HepG2 (cell line): ENCODE data around the gene ANKRD17. TPM values are rescaled to one million over a fixed set of nuclear protein-coding genes. Genes with fewer than 3 reads are reported as not detected.

Source experiments
- ERF ChIP-seq: IDR thresholded peaks from 2 replicates; pipeline ENCODE4 v1.6.1; 2018; ENCODE audit warnings: missing biosample characterization, missing genetic modification reagents
- FOXK2 ChIP-seq: fragments of 450-650 bp; IDR thresholded peaks from 2 replicates; pipeline ENCODE4 v1.6.1; 2016
- GFI1 ChIP-seq: sonication (generic); formaldehyde crosslinking; IDR thresholded peaks from 2 replicates; pipeline ENCODE4 v1.5.0; 2020; ENCODE audit warnings: missing genetic modification reagents, mild to moderate bottlenecking, borderline replicate concordance
- KDM1A ChIP-seq: IDR thresholded peaks from 2 replicates; pipeline ENCODE4 v1.6.1; 2016; ENCODE audit warnings: missing compliant biosample characterization
- MYC ChIP-seq: sonication (generic); formaldehyde crosslinking; IDR thresholded peaks from 2 replicates; pipeline ENCODE4 v1.9.0; 2021; ENCODE audit warnings: missing genetic modification reagents, borderline replicate concordance
- NFIC ChIP-seq: IDR thresholded peaks from 2 replicates; pipeline ENCODE4 v1.6.1; 2012; ENCODE audit warnings: mild to moderate bottlenecking, low read length, inconsistent platforms
- NR3C1 ChIP-seq: sonication (generic); formaldehyde crosslinking; IDR thresholded peaks from 2 replicates; pipeline ENCODE4 v1.4.0; 2020; ENCODE audit warnings: missing genetic modification reagents
- POLR2AphosphoS2 ChIP-seq: IDR thresholded peaks from 2 replicates; pipeline ENCODE4 v1.6.1; 2011; ENCODE audit warnings: low read depth, low read length, improper control_type of control experiment
- SP1 ChIP-seq, 2 experiments: fragments of 450-650 bp in 1 of 2; sonication (generic) in 1 of 2; formaldehyde crosslinking in 1 of 2; IDR thresholded peaks; 2 replicates each; pipeline versions ENCODE4 v1.4.0 to v1.6.1; 2016 to 2020; ENCODE audit warnings: missing genetic modification reagents in 1 of 2
- TAF1 ChIP-seq: sonication (generic); formaldehyde crosslinking; IDR thresholded peaks from 2 replicates; pipeline ENCODE4 v1.4.0; 2020; ENCODE audit warnings: missing genetic modification reagents
- ZBTB3 ChIP-seq: sonication (generic); formaldehyde crosslinking; IDR thresholded peaks from 2 replicates; pipeline ENCODE4 v1.4.0; 2020; ENCODE audit warnings: low read depth, mild to moderate bottlenecking, moderate library complexity, missing genetic modification reagents, borderline replicate concordance
- ZKSCAN5 ChIP-seq: sonication (generic); formaldehyde crosslinking; IDR thresholded peaks from 2 replicates; pipeline ENCODE4 v1.5.1; 2020; ENCODE audit warnings: mild to moderate bottlenecking, missing genetic modification reagents
- ZNF136 ChIP-seq: sonication (generic); formaldehyde crosslinking; IDR thresholded peaks from 2 replicates; pipeline ENCODE4 v1.8.1; 2022; ENCODE audit warnings: low read depth, mild to moderate bottlenecking, moderate library complexity, missing genetic modification reagents
- ZNF431 ChIP-seq: sonication (generic); formaldehyde crosslinking; IDR thresholded peaks from 2 replicates; pipeline ENCODE4 v1.9.0; 2022; ENCODE audit warnings: missing genetic modification reagents, low read depth, mild to moderate bottlenecking, borderline replicate concordance
- ZNF691 ChIP-seq: sonication (generic); formaldehyde crosslinking; IDR thresholded peaks from 2 replicates; pipeline ENCODE4 v1.4.0; 2020; ENCODE audit warnings: missing genetic modification reagents, low read depth, mild to moderate bottlenecking, borderline replicate concordance
- polyA plus RNA-seq, 8 experiments: library from polyadenylated mRNA; depleted of rRNA in 3 of 8; stranded (reverse) in 7 of 8; unstranded in 1 of 8; fragments of >200 nt; fragmentation: Illumina TruSeq in 4 of 8; extraction: Trizol in 4 of 8; gene quantifications; 2 replicates each; pipeline versions ENCODE4 v1.2.1 to v1.2.3, GENCODE V29; 2011 to 2016; ENCODE audit warnings: low read depth in 4 of 8, missing spikeins in 1 of 8, mixed read lengths in 1 of 8; ENCODE audit not compliant: insufficient read depth in 1 of 8
- total RNA-seq, 5 experiments: library from RNA; depleted of rRNA; stranded (reverse); fragments of >200 nt; fragmentation: Illumina TruSeq; extraction: Trizol; gene quantifications; 2 replicates each; pipeline ENCODE4 v1.2.3, GENCODE V29; 2016; ENCODE audit warnings: low read depth in 1 of 5
- TF ChIP-seq, protein P1 (sequence below): sonication (generic); formaldehyde crosslinking; IDR thresholded peaks from 2 replicates; pipeline ENCODE4 v1.4.0; 2020; ENCODE audit warnings: missing genetic modification reagents
- TF ChIP-seq, protein P2 (sequence below): sonication (generic); formaldehyde crosslinking; IDR thresholded peaks from 2 replicates; pipeline ENCODE4 v1.4.0; 2020; ENCODE audit warnings: missing genetic modification reagents, borderline replicate concordance
- TF ChIP-seq, protein P3 (sequence below): sonication (generic); formaldehyde crosslinking; IDR thresholded peaks from 2 replicates; pipeline ENCODE4 v1.4.0; 2020; ENCODE audit warnings: mild to moderate bottlenecking, missing genetic modification reagents

The ANKRD17 gene
- total and polyA plus RNA-seq, 2 of the 13 experiments (the other 11 are each of a cell fraction or from before 2014, with no cell fraction given): 55.7 to 61.1 TPM

- TF ChIP-seq, protein P1, sequence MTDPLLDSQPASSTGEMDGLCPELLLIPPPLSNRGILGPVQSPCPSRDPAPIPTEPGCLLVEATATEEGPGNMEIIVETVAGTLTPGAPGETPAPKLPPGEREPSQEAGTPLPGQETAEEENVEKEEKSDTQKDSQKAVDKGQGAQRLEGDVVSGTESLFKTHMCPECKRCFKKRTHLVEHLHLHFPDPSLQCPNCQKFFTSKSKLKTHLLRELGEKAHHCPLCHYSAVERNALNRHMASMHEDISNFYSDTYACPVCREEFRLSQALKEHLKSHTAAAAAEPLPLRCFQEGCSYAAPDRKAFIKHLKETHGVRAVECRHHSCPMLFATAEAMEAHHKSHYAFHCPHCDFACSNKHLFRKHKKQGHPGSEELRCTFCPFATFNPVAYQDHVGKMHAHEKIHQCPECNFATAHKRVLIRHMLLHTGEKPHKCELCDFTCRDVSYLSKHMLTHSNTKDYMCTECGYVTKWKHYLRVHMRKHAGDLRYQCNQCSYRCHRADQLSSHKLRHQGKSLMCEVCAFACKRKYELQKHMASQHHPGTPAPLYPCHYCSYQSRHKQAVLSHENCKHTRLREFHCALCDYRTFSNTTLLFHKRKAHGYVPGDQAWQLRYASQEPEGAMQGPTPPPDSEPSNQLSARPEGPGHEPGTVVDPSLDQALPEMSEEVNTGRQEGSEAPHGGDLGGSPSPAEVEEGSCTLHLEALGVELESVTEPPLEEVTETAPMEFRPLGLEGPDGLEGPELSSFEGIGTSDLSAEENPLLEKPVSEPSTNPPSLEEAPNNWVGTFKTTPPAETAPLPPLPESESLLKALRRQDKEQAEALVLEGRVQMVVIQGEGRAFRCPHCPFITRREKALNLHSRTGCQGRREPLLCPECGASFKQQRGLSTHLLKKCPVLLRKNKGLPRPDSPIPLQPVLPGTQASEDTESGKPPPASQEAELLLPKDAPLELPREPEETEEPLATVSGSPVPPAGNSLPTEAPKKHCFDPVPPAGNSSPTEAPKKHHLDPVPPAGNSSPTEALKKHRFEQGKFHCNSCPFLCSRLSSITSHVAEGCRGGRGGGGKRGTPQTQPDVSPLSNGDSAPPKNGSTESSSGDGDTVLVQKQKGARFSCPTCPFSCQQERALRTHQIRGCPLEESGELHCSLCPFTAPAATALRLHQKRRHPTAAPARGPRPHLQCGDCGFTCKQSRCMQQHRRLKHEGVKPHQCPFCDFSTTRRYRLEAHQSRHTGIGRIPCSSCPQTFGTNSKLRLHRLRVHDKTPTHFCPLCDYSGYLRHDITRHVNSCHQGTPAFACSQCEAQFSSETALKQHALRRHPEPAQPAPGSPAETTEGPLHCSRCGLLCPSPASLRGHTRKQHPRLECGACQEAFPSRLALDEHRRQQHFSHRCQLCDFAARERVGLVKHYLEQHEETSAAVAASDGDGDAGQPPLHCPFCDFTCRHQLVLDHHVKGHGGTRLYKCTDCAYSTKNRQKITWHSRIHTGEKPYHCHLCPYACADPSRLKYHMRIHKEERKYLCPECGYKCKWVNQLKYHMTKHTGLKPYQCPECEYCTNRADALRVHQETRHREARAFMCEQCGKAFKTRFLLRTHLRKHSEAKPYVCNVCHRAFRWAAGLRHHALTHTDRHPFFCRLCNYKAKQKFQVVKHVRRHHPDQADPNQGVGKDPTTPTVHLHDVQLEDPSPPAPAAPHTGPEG (CRISPR knock-in tag): no peak
- TF ChIP-seq TAF1 (CRISPR knock-in tag) (peak; percentile 47; the same call in 1 of the 2 replicates), NR3C1 (CRISPR knock-in tag) (no peak), MYC (CRISPR knock-in tag) (peak; percentile 47; the same call in 1 of the 2 replicates), NFIC (0 out of 2 replicates have a peak, but pooled peaks have one; percentile 62), ZNF431 (CRISPR knock-in tag) (no peak), ZKSCAN5 (no peak), POLR2AphosphoS2 (peak; percentile 81), GFI1 (peak; percentile 64; the same call in 1 of the 2 replicates), ZNF136 (0 out of 2 replicates have a peak, but pooled peaks have one; percentile 34), SP1 (IDR thresholded peaks at IDR 0.05) (no peak), SP1 (CRISPR knock-in tag; IDR thresholded peaks at IDR 0.05) (no peak), ERF (CRISPR knock-in tag) (0 out of 2 replicates have a peak, but pooled peaks have one; percentile 42), ZBTB3 (CRISPR knock-in tag) (no peak), KDM1A (CRISPR knock-in tag) (no peak), ZNF691 (CRISPR knock-in tag) (no peak), FOXK2 (peak; percentile 70)
- TF ChIP-seq, protein P2, sequence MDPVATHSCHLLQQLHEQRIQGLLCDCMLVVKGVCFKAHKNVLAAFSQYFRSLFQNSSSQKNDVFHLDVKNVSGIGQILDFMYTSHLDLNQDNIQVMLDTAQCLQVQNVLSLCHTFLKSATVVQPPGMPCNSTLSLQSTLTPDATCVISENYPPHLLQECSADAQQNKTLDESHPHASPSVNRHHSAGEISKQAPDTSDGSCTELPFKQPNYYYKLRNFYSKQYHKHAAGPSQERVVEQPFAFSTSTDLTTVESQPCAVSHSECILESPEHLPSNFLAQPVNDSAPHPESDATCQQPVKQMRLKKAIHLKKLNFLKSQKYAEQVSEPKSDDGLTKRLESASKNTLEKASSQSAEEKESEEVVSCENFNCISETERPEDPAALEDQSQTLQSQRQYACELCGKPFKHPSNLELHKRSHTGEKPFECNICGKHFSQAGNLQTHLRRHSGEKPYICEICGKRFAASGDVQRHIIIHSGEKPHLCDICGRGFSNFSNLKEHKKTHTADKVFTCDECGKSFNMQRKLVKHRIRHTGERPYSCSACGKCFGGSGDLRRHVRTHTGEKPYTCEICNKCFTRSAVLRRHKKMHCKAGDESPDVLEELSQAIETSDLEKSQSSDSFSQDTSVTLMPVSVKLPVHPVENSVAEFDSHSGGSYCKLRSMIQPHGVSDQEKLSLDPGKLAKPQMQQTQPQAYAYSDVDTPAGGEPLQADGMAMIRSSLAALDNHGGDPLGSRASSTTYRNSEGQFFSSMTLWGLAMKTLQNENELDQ (CRISPR knock-in tag): no peak
- TF ChIP-seq, protein P3, sequence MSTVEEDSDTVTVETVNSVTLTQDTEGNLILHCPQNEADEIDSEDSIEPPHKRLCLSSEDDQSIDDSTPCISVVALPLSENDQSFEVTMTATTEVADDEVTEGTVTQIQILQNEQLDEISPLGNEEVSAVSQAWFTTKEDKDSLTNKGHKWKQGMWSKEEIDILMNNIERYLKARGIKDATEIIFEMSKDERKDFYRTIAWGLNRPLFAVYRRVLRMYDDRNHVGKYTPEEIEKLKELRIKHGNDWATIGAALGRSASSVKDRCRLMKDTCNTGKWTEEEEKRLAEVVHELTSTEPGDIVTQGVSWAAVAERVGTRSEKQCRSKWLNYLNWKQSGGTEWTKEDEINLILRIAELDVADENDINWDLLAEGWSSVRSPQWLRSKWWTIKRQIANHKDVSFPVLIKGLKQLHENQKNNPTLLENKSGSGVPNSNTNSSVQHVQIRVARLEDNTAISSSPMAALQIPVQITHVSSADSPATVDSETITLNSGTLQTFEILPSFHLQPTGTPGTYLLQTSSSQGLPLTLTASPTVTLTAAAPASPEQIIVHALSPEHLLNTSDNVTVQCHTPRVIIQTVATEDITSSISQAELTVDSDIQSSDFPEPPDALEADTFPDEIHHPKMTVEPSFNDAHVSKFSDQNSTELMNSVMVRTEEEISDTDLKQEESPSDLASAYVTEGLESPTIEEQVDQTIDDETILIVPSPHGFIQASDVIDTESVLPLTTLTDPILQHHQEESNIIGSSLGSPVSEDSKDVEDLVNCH (CRISPR knock-in tag): no peak
These were observed 154.6 kb downstream of the ANKRD17 start (continued) for GRCh38 chr4:73103799-73104503.
